Nephron (organoid): ENCODE measurements around the gene PAPPA2.

Source experiments
- H3K27ac Mint-ChIP-seq, 3 experiments: 2 replicates each; pipeline ENCODE4 v1.8.0; 2020; ENCODE audit warnings: mixed read lengths in 3 of 3, mild to moderate bottlenecking in 2 of 3, moderate library complexity in 1 of 3
- H3K27me3 Mint-ChIP-seq: 2 replicates; pipeline ENCODE4 v1.8.0; 2021; ENCODE audit warnings: low read depth, mild to moderate bottlenecking, moderate library complexity, mixed read lengths
- H3K36me3 Mint-ChIP-seq: 2 replicates; pipeline ENCODE4 v1.8.0; 2020; ENCODE audit warnings: low read depth, mixed read lengths
- H3K4me1 Mint-ChIP-seq: 2 replicates; pipeline ENCODE4 v1.8.0; 2020; ENCODE audit warnings: mixed read lengths
- H3K4me3 Mint-ChIP-seq, 3 experiments: 2 replicates each; pipeline ENCODE4 v1.8.0; 2020; ENCODE audit warnings: mild to moderate bottlenecking in 3 of 3, mixed read lengths in 3 of 3, moderate library complexity in 2 of 3
- H3K9me3 Mint-ChIP-seq: 2 replicates; pipeline ENCODE4 v1.8.0; 2020; ENCODE audit warnings: mixed read lengths
- TF ChIP-seq, protein P1 (sequence below), 3 experiments: fragments of 200-600 bp; sonication (generic); IDR thresholded peaks; one replicate each; pipeline ENCODE4 v1.5.0; 2021; ENCODE audit warnings: antibody characterized with exemption in 3 of 3; ENCODE audit not compliant: unreplicated experiment in 3 of 3

PAPPA2 gene

DNA sequence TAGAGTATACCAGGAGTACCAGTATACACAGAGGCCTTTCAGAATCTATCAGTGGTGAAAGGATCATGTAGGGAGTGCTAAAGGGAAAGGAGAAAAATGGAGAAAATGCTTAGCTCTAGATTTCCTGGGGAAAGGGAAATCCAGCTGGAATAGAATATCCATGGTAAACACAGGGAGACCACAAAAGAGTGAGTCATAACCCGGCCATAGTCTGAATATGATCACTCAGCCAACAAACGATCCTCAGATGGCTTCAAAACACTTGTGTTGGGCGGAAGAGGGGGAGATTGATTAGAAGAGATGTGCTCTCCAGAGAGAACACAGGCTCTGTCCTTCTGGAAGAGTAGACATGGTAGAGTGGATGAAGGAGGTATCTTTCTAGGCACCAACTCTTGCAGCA, 180.6 kb downstream of the PAPPA2 start:
- no peaks in the 10 kb centered on the region for H3K27me3 Mint-ChIP-seq
- no peaks in the 10 kb centered on the region for H3K4me1 Mint-ChIP-seq
- H3K36me3 Mint-ChIP-seq: no peaks in the 10 kb centered on the region
- no peak overlapping the region for H3K4me3 Mint-ChIP-seq
- H3K9me3 Mint-ChIP-seq: peaks cover 7% of the 10 kb centered on the region
- TF ChIP-seq, protein P1, sequence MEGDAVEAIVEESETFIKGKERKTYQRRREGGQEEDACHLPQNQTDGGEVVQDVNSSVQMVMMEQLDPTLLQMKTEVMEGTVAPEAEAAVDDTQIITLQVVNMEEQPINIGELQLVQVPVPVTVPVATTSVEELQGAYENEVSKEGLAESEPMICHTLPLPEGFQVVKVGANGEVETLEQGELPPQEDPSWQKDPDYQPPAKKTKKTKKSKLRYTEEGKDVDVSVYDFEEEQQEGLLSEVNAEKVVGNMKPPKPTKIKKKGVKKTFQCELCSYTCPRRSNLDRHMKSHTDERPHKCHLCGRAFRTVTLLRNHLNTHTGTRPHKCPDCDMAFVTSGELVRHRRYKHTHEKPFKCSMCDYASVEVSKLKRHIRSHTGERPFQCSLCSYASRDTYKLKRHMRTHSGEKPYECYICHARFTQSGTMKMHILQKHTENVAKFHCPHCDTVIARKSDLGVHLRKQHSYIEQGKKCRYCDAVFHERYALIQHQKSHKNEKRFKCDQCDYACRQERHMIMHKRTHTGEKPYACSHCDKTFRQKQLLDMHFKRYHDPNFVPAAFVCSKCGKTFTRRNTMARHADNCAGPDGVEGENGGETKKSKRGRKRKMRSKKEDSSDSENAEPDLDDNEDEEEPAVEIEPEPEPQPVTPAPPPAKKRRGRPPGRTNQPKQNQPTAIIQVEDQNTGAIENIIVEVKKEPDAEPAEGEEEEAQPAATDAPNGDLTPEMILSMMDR (IDR thresholded peaks at IDR 0.05; ENCODE audit: unreplicated experiment in 3 of 3): no peak
- H3K27ac Mint-ChIP-seq: no peak overlapping the region

- Mint-ChIP-seq H3K4me1 (no peaks in the 10 kb centered on the region), H3K4me3 (no peak overlapping the region), H3K36me3 (no peaks in the 10 kb centered on the region), H3K27me3 (no peaks in the 10 kb centered on the region), H3K9me3 (peaks cover 30% of the 10 kb centered on the region), H3K27ac (no peak overlapping the region)
- TF ChIP-seq, protein P1 (IDR thresholded peaks at IDR 0.05; ENCODE audit: unreplicated experiment in 3 of 3): no peak
Observed at GRCh38 chr1:176648556-176648955, 185.6 kb downstream of the PAPPA2 start.

GRCh38 chr1:176656257-176656995, 193.5 kb downstream of the PAPPA2 start:
- Mint-ChIP-seq H3K27me3 (no peaks in the 10 kb centered on the region), H3K36me3 (no peaks in the 10 kb centered on the region), H3K4me1 (peaks cover 6% of the 10 kb centered on the region), H3K4me3 (no peak overlapping the region), H3K27ac (no peak overlapping the region), H3K9me3 (peaks cover 15% of the 10 kb centered on the region)
- TF ChIP-seq, protein P1 (IDR thresholded peaks at IDR 0.05; ENCODE audit: unreplicated experiment in 3 of 3): no peak

- TF ChIP-seq, protein P1 (IDR thresholded peaks at IDR 0.05; ENCODE audit: unreplicated experiment in 3 of 3): no peak
- no peak overlapping the region for H3K27ac Mint-ChIP-seq
- no peaks in the 10 kb centered on the region for H3K4me1 Mint-ChIP-seq
- H3K4me3 Mint-ChIP-seq: no peak overlapping the region
- no peaks in the 10 kb centered on the region for H3K9me3 Mint-ChIP-seq
- H3K36me3 Mint-ChIP-seq: no peaks in the 10 kb centered on the region
- H3K27me3 Mint-ChIP-seq: peaks cover 4% of the 10 kb centered on the region
Observed at GRCh38 chr1:176669782-176670181, 206.8 kb downstream of the PAPPA2 start.

DNA sequence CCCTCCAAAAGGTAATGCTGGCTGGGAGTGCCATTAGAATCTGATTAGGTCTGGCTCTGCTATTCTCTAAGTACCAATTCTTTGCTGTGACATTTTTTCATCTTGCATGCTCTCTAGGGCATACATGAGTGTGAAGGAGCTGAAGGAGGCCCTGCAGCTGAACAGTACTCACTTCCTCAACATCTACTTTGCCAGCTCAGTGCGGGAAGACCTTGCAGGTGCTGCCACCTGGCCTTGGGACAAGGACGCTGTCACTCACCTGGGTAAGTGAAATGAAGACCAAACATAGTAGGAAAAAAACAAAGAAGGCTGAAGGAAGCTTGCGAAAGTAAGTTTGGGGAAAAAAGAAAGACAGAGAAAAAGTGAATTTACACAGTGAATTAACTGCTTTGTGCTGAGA, 207.9 kb downstream of the PAPPA2 start:
- H3K9me3 Mint-ChIP-seq: no peaks in the 10 kb centered on the region

More for the DNA sequence above, 207.9 kb downstream of the PAPPA2 start:
- peaks cover 7% of the 10 kb centered on the region for H3K27me3 Mint-ChIP-seq
- H3K27ac Mint-ChIP-seq: no peak overlapping the region
- no peaks in the 10 kb centered on the region for H3K4me1 Mint-ChIP-seq
- no peak overlapping the region for H3K4me3 Mint-ChIP-seq
- TF ChIP-seq, protein P1 (IDR thresholded peaks at IDR 0.05; ENCODE audit: unreplicated experiment in 3 of 3): no peak
- H3K36me3 Mint-ChIP-seq: no peaks in the 10 kb centered on the region
